ENCODE measurements around the gene PPP2R2B.

PPP2R2B gene

DNA sequence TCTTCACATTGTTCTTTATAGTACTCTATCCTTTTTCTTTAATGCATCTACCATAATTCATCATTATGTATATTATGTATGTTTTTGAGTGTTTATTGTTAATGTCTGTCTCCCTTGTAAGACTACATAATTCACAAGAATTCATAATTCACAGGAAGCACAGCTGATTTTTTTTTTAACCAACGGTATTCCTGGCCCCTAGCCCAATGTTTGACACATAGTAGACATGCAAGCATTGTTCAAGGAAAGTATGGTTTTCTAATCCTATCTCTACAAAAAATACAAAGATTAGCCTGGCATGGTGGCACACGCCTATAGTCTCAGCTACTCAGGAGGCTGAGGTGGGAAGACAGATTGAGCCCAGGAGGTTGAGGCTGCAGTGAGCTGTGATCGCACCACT is 160.6 kb downstream of the PPP2R2B start:
- no peak for TF ChIP-seq ZNF274 (IDR thresholded peaks at IDR 0.05; ENCODE audit: low read depth, low read length)
- H3K4me3 ChIP-seq (ENCODE audit: low read length), result no peak overlapping the region

- no peak for TF ChIP-seq ZNF274 (IDR thresholded peaks at IDR 0.05; ENCODE audit: low read depth, low read length)
- no peak overlapping the region for H3K4me3 ChIP-seq (ENCODE audit: low read length)
These were observed 161.9 kb downstream of the PPP2R2B start for GRCh38 chr5:146716636-146717035.

GRCh38 chr5:146710348-146710747 is 168.2 kb downstream of the PPP2R2B start:
- no peak for TF ChIP-seq ZNF274 (IDR thresholded peaks at IDR 0.05; ENCODE audit: low read depth, low read length)
- no peak overlapping the region for H3K4me3 ChIP-seq (ENCODE audit: low read length)

DNA sequence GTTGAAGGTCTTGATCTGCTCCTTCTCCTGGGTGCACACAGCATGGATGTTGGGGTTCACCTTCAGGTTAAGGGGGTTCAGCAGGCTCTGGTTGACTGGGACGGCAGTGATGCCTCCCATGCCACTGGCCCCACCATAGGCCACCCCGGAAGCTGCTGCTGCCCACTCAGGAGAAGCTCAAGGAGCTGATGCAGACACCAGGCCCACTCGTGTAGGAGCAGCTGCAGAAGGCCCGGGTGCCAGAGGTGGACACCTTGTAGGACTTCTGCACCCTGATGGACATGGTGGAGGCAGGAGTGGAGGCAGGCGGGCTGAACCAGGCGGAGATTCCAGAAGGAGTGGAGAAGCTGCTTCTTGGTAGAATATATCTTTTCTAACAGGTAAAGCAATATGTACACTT is 171.2 kb downstream of the PPP2R2B start:
- TF ChIP-seq ZNF274 (IDR thresholded peaks at IDR 0.05; ENCODE audit: low read depth, low read length), result no peak
- no peak overlapping the region for H3K4me3 ChIP-seq (ENCODE audit: low read length)

- no peak for TF ChIP-seq ZNF274 (IDR thresholded peaks at IDR 0.05; ENCODE audit: low read depth, low read length)
- no peak overlapping the region for H3K4me3 ChIP-seq (ENCODE audit: low read length)
These were observed 172.1 kb downstream of the PPP2R2B start for GRCh38 chr5:146706321-146706972.

- H3K4me3 ChIP-seq (ENCODE audit: low read length), result no peak overlapping the region
- no peak for TF ChIP-seq ZNF274 (IDR thresholded peaks at IDR 0.05; ENCODE audit: low read depth, low read length)
These were observed 173.4 kb downstream of the PPP2R2B start for GRCh38 chr5:146704949-146705665.

DNA sequence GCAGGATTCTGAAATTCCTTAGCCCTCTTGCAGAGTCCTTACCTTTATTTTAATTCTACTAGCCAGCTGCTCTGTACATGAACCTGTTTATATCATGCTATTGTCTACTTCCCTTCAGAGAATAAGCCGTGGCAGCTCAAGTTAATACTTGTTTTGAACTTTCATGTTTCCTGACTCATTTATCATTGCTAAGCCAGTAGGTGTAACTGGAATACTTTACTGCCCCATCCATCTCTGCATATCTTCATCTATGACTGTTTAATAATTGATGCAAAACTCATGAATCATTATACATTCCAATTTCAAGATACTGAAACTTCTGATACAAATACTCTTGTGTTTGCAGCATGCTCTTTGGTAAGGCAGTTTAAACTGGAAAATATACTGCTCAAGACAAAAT is 174.7 kb downstream of the PPP2R2B start:
- H3K4me3 ChIP-seq (ENCODE audit: low read length), result no peak overlapping the region

DNA sequence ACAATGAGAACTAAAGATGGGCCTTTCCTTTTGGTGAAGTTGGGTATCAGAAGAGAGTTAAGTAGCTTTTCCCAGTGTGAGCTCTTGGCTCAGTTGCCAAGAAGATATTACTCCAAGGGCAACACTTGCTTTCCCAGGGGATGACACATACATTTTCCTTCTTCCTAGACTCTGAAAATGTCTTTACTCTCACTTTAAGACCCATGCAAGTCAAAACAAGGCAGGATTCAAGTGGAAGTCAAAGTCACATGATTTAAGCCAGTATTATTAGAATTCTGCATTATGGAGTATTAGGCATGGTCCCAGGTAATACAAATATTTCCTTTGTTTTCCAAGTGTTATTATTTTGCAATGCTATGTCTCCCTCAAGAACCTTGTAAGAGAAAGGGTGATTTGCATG is 175.1 kb downstream of the PPP2R2B start:
- TF ChIP-seq ZNF274 (IDR thresholded peaks at IDR 0.05; ENCODE audit: low read depth, low read length), result no peak
- H3K4me3 ChIP-seq (ENCODE audit: low read length), result no peak overlapping the region

More for the DNA sequence above, 174.7 kb downstream of the PPP2R2B start:
- no peak for TF ChIP-seq ZNF274 (IDR thresholded peaks at IDR 0.05; ENCODE audit: low read depth, low read length)

DNA sequence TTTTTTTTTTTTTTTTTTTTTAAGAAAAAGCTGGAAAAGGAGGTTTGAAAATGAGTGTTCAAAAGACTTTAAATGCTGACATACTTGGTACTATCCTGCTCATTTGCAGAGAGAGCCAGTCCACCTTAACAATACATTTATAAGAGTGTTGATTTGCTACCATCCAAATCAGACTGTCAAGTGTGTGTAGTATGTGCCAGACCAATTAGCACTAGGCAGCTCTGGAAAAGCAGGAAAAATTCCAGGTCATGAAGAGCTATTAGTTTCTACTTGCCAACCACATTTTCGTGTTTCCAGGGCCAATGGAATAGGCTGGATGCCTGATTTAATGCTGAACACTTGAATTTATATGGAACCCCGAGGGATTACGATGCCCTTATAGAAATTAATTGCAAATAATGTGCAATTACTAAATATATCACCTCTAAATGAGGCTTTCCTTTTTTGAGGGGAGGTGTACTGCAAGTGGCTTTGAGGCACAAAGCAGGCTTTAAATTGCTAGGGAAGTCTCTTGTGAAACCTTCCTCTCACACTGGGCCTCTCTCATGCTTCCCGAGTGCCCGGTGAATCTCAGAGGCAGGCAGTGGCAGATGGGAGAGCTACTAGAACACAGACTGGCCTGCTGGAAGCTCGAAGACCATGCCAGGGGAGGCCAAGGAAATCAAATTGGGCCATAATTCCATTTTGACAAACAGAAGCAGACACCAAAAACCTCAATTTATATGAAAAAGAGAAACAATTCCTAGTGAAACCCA is 178.7 kb downstream of the PPP2R2B start:
- no peak for TF ChIP-seq ZNF274 (IDR thresholded peaks at IDR 0.05; ENCODE audit: low read depth, low read length)
- no peak overlapping the region for H3K4me3 ChIP-seq (ENCODE audit: low read length)

- H3K4me3 ChIP-seq (ENCODE audit: low read length), result no peak overlapping the region
- no peak for TF ChIP-seq ZNF274 (IDR thresholded peaks at IDR 0.05; ENCODE audit: low read depth, low read length)
These were observed 179.4 kb downstream of the PPP2R2B start for GRCh38 chr5:146699138-146699537.

DNA sequence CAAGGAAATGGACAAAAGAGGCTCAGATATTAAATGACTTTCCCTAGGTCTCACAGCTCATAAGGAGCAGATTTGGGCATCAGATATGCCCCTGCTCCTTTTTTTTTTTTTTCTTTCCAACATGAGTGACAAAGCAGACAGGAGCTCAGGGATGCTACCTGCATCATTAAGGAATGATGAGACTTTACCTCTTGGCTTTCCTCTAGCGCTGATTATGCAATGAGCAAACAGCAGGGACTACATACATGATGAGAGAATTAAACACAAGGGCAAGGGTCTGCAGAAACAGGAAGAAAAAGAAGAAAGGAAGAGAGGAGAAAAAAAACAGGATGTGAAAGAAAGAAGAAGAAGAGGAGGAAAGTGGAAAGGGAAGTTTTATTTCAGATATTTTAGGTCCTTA is 179.9 kb downstream of the PPP2R2B start:
- no peak overlapping the region for H3K4me3 ChIP-seq (ENCODE audit: low read length)
- no peak for TF ChIP-seq ZNF274 (IDR thresholded peaks at IDR 0.05; ENCODE audit: low read depth, low read length)

- no peak for TF ChIP-seq ZNF274 (IDR thresholded peaks at IDR 0.05; ENCODE audit: low read depth, low read length)
These were observed 181.3 kb downstream of the PPP2R2B start for GRCh38 chr5:146697211-146697610.

GRCh38 chr5:146695646-146696045 is 182.9 kb downstream of the PPP2R2B start:
- H3K4me3 ChIP-seq (ENCODE audit: low read length), result no peak overlapping the region
- TF ChIP-seq ZNF274 (IDR thresholded peaks at IDR 0.05; ENCODE audit: low read depth, low read length), result no peak

More at GRCh38 chr5:146697211-146697610, 181.3 kb downstream of the PPP2R2B start:
- H3K4me3 ChIP-seq (ENCODE audit: low read length), result no peak overlapping the region

DNA sequence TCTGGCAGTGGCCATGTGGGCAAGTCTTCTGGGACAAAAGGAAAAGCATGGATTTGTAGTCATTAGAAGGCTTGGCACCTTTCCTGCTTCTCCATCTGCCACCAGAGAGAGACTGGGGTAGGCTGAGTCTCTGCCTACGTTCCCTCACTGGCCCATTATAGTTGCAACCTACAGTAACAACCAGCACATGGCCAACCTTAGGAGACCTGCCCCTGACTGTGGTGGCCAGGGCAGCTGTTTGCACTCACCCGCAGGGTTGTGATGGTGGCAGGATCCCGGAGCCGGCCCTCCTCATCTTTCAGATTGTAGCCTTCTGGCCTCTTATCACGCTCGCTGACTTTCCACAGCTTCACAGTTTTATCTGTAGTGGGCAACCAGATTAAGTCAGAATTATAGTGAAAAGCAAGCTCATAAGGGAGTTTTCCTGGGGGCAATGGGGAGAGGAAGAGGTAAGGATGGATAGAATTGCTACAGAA is 187.6 kb downstream of the PPP2R2B start:
- no peak overlapping the region for H3K4me3 ChIP-seq (ENCODE audit: low read length)
- TF ChIP-seq ZNF274 (IDR thresholded peaks at IDR 0.05; ENCODE audit: low read depth, low read length), result no peak

GRCh38 chr5:146687630-146688029 is 190.9 kb downstream of the PPP2R2B start:
- TF ChIP-seq ZNF274 (IDR thresholded peaks at IDR 0.05; ENCODE audit: low read depth, low read length), result no peak
- no peak overlapping the region for H3K4me3 ChIP-seq (ENCODE audit: low read length)

All from GM08714 (cell line).